Esophagus squamous epithelium (tissue), 5 donors: ENCODE results near the gene OAF. TPM values are rescaled to one million over a fixed set of nuclear protein-coding genes. Genes with fewer than 3 reads are reported as not detected.

Experiments
- DNase-seq: peaks from one replicate; lab custom pipeline; 2025; lab: John Stamatoyannopoulos, UW
- H3K27ac ChIP-seq, 4 donors: fragments of 200-600 bp; sonication (generic); one replicate each; pipeline ENCODE4 v1.5.1; 2016 to 2019; ENCODE audit warnings: mild to moderate bottlenecking in 1 of 4
- H3K27me3 ChIP-seq, 4 donors: fragments of 200-600 bp; sonication (generic); 1 replicate in 3 of 4; 2 replicates in 1 of 4; pipeline versions ENCODE4 v1.5.1 to v1.6.0; 2017 to 2021; ENCODE audit warnings: antibody characterized with exemption in 1 of 4
- H3K36me3 ChIP-seq, 3 donors: fragments of 200-600 bp; sonication (generic); one replicate each; pipeline ENCODE4 v1.5.1; 2016 to 2019
- H3K4me1 ChIP-seq, 3 donors: fragments of 200-600 bp; sonication (generic); one replicate each; pipeline ENCODE4 v1.5.1; 2017 to 2019
- H3K4me3 ChIP-seq, 4 donors: fragments of 200-600 bp; sonication (generic); 1 replicate in 3 of 4; 2 replicates in 1 of 4; pipeline ENCODE4 v1.5.1; 2016 to 2019; ENCODE audit warnings: mild to moderate bottlenecking in 2 of 4, moderate library complexity in 1 of 4
- H3K9me3 ChIP-seq, 3 donors: fragments of 200-600 bp; sonication (generic); one replicate each; pipeline ENCODE4 v1.5.1; 2016 to 2019
- CTCF ChIP-seq, 6 experiments: fragments of 450-650 bp in 4 of 6; fragments of 200-600 bp in 2 of 6; sonication (generic) in 2 of 6; IDR thresholded peaks; one replicate each; pipeline ENCODE4 v1.5.1; 2016 to 2019; ENCODE audit warnings: antibody characterized with exemption in 6 of 6, mild to moderate bottlenecking in 4 of 6, moderate library complexity in 4 of 6
- POLR2A ChIP-seq, 4 donors: fragments of 450-650 bp; IDR thresholded peaks; one replicate each; pipeline ENCODE4 v1.6.1; 2017; ENCODE audit warnings: antibody characterized with exemption in 4 of 4, mild to moderate bottlenecking in 4 of 4, moderate library complexity in 3 of 4
- WGBS, 2 donors: methylation state at CpG; one replicate each; pipeline ENCODE4 v1.1.5; 2018; 5-methylcytosine and 5-hydroxymethylcytosine counted together
- intact Hi-C: fragments of 100-400 bp; cut with DNase I; formaldehyde crosslinking; loops from one replicate; pipeline ENCODE4 v1.15.0; 2022
- total RNA-seq, 4 donors: library from RNA; depleted of rRNA; stranded (reverse); fragments of >200 nt; gene quantifications; one replicate each; pipeline ENCODE4 v1.1.0, GENCODE V29; 2016
- donor health status: DM: yes; HTN: yes; CAD: no.

Gene OAF
- total RNA-seq, 4 donors from 2014 or later = 7.4 to 49.0 (median 14.3) TPM

- intact Hi-C loops = loop anchor here (5.0 kb wide), 1 partner anchor 57 kb away; no protein-coding TSS in a partner anchor
Measured at GRCh38 chr11:120228794-120229384, 18.1 kb downstream of the OAF start.

GRCh38 chr11:120229451-120230424 is 18.9 kb downstream of the OAF start:
- peaks cover 0 to 22% (median 3%) of the 10 kb centered on the region in 3 donors for H3K36me3 ChIP-seq
- H3K4me3 ChIP-seq = no peak overlapping the region
- TF ChIP-seq CTCF (IDR thresholded peaks at IDR 0.05) (peak; percentile 28 to 72 (median 66)), POLR2A (IDR thresholded peaks at IDR 0.05) (no peak)
- no peak overlapping the region for H3K27ac ChIP-seq
- peaks cover 4 to 20% (median 10%) of the 10 kb centered on the region in 3 donors for H3K4me1 ChIP-seq
- intact Hi-C loops = loop anchor here (5.0 kb wide), 1 partner anchor 57 kb away; no protein-coding TSS in a partner anchor
- 49 to 63% methylated on average over 12 to 14 of the region's 17 CpGs for WGBS, 2 donors
- peaks cover 0 to 24% (median 0%) of the 10 kb centered on the region in 4 donors for H3K27me3 ChIP-seq
- no peaks in the 10 kb centered on the region for H3K9me3 ChIP-seq
- DNase-seq = no peak

More at GRCh38 chr11:120228794-120229384, 18.1 kb downstream of the OAF start:
- 100% methylated on average over 1 of the region's 16 CpGs for WGBS, 2 donors
- TF ChIP-seq CTCF (IDR thresholded peaks at IDR 0.05) = no peak
- TF ChIP-seq POLR2A (IDR thresholded peaks at IDR 0.05) = no peak
- Histone ChIP-seq H3K4me1 (peaks cover 10 to 28% (median 15%) of the 10 kb centered on the region in 3 donors), H3K27ac (no peak overlapping the region), H3K4me3 (no peak overlapping the region), H3K27me3 (peaks cover 0 to 16% (median 0%) of the 10 kb centered on the region in 4 donors), H3K36me3 (peaks cover 0 to 22% (median 3%) of the 10 kb centered on the region in 3 donors), H3K9me3 (no peaks in the 10 kb centered on the region)
- no peak for DNase-seq

- Histone ChIP-seq H3K4me1 (peaks cover 2 to 18% (median 2%) of the 10 kb centered on the region in 3 donors), H3K4me3 (no peak overlapping the region), H3K27ac (no peak overlapping the region), H3K27me3 (peaks cover 0 to 28% (median 0%) of the 10 kb centered on the region in 4 donors), H3K9me3 (no peaks in the 10 kb centered on the region), H3K36me3 (peaks cover 0 to 22% (median 3%) of the 10 kb centered on the region in 3 donors)
- TF ChIP-seq CTCF (IDR thresholded peaks at IDR 0.05) (no peak), POLR2A (IDR thresholded peaks at IDR 0.05) (no peak)
- 74 to 87% methylated on average over 3 to 5 of the region's 5 CpGs for WGBS, 2 donors
- intact Hi-C loops = no loop called here
- no peak for DNase-seq
Measured at GRCh38 chr11:120230433-120231071, 19.7 kb downstream of the OAF start.

- Histone ChIP-seq H3K4me3 (no peak overlapping the region), H3K27ac (no peak overlapping the region), H3K4me1 (peaks cover 0 to 20% (median 8%) of the 10 kb centered on the region in 3 donors), H3K9me3 (no peaks in the 10 kb centered on the region), H3K36me3 (peaks cover 0 to 18% (median 2%) of the 10 kb centered on the region in 3 donors), H3K27me3 (peaks cover 0 to 28% (median 0%) of the 10 kb centered on the region in 4 donors)
- no peak for TF ChIP-seq CTCF (IDR thresholded peaks at IDR 0.05)
- TF ChIP-seq POLR2A (IDR thresholded peaks at IDR 0.05) = no peak
- intact Hi-C loops = no loop called here
- 25% methylated on average over 1 of the region's 4 CpGs; no CpG with 5 or more reads in 1 of the 2 donors for WGBS, 2 donors
- DNase-seq = no peak
Measured at GRCh38 chr11:120231963-120232362, 21.1 kb downstream of the OAF start.
